ENCODE measurements around the gene ITGA5.

The ITGA5 gene

DNA sequence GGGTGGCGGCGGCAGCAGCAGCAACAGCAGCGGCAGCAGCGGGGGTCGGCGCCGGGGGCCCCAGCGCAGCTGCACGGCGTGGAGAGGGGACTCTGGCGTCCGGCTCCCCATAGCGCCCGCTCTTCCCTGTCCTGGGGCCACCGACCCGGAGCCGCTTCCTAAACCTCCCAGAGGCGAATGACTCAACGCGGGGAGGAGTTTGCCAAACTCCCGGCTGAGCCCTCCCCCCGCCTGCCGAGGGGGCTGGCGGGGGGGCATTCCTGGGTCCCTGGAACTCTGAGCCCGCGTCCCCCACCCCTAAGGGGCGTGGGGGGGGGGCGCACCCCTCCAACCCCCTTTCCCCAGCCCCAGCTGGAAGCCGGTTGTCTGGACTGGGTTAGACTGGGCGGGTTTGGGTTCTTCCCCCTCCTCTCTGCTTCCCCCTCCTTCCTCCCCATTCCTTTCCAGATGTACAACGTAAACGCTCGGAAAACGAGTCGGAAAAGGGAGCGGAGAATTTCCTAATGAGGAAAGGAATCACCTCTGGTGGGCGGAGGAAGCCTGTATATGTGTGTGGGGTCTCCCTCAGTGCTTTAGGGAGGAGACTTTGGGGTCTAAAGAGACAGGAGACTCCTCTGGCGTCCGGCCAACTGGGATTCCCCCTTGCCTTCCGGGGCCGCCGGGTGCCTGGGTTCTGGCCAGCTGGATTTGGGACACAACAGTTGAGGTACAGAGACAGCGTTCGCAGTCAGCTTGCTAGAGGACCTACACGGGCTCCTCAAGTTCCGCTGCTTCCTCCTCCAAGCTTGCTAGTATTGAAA, at the start of gene ITGA5:
ITGA5 (minus strand) TSS at position 179 of the 800 bp plus-strand sequence; CDS start at position 111, 68 bp downstream.
- DNase-seq, result peak; percentile 61
- Mint-ChIP-seq H3K9me3 (no peaks in the 10 kb centered on the region), H3K4me3 (peak within 1 kb of the TSS; percentile 96), H3K27ac (peak within 1 kb of the TSS; percentile 49), H3K27me3 (ENCODE audit: low read depth, poor library complexity) (peaks cover 9% of the 10 kb centered on the region), H3K4me1 (peaks cover 78% of the 10 kb centered on the region), H3K36me3 (ENCODE audit: low read depth) (no peaks in the 10 kb centered on the region)
- TF ChIP-seq, protein P1, sequence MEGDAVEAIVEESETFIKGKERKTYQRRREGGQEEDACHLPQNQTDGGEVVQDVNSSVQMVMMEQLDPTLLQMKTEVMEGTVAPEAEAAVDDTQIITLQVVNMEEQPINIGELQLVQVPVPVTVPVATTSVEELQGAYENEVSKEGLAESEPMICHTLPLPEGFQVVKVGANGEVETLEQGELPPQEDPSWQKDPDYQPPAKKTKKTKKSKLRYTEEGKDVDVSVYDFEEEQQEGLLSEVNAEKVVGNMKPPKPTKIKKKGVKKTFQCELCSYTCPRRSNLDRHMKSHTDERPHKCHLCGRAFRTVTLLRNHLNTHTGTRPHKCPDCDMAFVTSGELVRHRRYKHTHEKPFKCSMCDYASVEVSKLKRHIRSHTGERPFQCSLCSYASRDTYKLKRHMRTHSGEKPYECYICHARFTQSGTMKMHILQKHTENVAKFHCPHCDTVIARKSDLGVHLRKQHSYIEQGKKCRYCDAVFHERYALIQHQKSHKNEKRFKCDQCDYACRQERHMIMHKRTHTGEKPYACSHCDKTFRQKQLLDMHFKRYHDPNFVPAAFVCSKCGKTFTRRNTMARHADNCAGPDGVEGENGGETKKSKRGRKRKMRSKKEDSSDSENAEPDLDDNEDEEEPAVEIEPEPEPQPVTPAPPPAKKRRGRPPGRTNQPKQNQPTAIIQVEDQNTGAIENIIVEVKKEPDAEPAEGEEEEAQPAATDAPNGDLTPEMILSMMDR (IDR thresholded peaks at IDR 0.05), result no peak

DNA sequence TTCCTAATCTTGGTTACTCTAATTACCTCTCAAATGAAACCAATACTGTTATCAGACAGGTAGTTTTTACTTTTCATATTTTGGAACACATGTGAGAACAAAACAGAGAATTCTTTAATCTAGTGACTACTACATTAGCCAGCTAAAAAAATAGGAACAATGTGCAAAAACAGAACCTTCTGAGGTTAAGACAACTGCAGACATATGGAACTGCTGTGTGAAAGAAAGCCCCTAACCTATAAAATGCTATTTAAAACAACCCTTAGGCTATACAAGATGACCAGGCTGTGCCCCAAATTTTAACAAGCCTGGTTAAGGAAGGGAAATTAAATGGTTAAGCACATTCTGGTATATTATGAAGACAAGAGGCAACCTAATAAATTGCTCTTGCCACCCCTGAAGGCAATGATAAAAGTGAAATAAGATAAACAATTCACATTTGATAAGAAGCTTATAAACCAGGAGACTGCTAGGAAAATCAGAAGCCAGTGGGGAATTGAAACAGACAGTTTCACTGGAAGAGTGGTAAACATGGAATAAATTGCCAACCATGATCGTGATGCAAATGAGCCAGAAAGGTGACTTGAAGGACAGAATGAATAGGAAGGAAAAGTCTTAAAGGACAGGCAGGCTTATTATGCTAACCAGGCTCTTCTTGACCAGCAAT, 46.9 kb upstream of the ITGA5 start:
- Mint-ChIP-seq H3K4me3 (no peak overlapping the region), H3K36me3 (ENCODE audit: low read depth) (no peaks in the 10 kb centered on the region), H3K27me3 (ENCODE audit: low read depth, poor library complexity) (peaks cover 21% of the 10 kb centered on the region), H3K27ac (no peak overlapping the region), H3K9me3 (no peaks in the 10 kb centered on the region), H3K4me1 (no peaks in the 10 kb centered on the region)
- no peak for DNase-seq
- TF ChIP-seq, protein P1 (IDR thresholded peaks at IDR 0.05), result no peak

DNA sequence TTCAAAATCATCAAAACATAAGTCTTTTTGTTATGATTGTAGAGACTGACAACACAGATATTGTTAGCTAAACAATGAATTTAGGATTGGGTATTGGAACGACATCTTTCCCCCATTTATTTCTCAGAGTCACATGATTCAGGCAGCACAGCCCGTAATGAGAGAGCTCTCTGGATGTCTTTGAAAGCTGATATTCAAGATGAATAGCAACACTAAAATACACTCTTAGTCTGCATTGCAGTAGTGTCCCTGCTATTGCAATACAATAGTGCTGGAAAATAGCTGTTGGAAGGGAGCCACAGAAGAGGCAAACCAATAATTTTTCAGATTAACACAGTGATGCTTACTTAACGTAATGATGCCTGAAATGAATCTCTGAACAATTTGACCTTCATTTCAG, 44.4 kb upstream of the ITGA5 start:
- Mint-ChIP-seq H3K9me3 (no peaks in the 10 kb centered on the region), H3K27ac (no peak overlapping the region), H3K27me3 (ENCODE audit: low read depth, poor library complexity) (peaks cover 28% of the 10 kb centered on the region), H3K4me1 (no peaks in the 10 kb centered on the region), H3K4me3 (no peak overlapping the region), H3K36me3 (ENCODE audit: low read depth) (no peaks in the 10 kb centered on the region)
- DNase-seq, result no peak
- TF ChIP-seq, protein P1 (IDR thresholded peaks at IDR 0.05), result no peak

DNA sequence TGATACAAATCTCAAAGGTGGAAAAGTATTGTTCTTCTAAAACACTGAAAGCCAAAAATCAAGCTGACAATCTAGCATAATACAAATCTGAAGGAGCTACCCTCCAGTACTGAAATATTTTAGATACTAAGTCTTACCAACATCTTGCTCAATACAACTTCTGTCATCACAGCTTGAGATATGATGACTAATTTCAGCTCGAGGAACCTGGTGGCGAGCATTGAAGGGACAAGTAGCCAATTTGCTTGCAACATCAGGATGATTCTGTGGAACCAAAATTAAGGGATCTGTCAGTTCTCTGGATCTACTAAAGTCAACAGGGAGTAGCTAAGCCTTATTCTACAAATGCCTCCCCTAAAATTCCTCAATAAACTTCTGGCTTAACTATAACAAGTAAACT, 44.0 kb upstream of the ITGA5 start:
- peaks cover 28% of the 10 kb centered on the region for H3K27me3 Mint-ChIP-seq (ENCODE audit: low read depth, poor library complexity)
- DNase-seq, result no peak
- H3K4me3 Mint-ChIP-seq, result no peak overlapping the region
- no peaks in the 10 kb centered on the region for H3K4me1 Mint-ChIP-seq
- TF ChIP-seq, protein P1 (IDR thresholded peaks at IDR 0.05), result no peak
- H3K27ac Mint-ChIP-seq, result no peak overlapping the region
- H3K9me3 Mint-ChIP-seq, result no peaks in the 10 kb centered on the region
- no peaks in the 10 kb centered on the region for H3K36me3 Mint-ChIP-seq (ENCODE audit: low read depth)

DNA sequence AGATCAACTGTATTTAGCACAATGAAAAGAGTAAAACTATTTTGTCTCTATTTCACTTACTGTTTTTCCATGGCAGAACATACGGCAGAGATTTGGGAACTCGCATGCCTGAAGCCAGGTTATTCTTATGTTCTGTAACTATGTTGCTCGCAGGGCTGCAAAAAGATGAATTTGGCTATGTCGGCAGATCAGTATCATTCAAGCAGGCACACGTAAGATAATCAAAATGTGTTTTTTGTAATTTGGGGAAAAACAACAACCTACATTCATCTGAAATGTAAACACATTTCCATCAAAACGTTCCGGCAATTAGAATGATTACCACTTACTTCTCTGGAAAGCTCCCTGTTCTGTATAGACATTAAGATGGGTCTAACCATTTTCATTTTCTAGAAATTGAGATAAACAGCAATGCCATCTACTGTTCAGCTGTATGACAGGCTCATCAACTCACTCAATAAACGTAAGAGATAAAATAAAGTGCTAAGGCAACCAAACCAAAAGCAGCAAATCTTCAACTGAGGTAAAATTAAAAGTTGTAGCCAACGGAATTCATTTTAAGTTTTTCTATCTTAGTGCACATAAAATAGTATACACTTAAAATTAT, 41.4 kb upstream of the ITGA5 start:
- TF ChIP-seq, protein P1 (IDR thresholded peaks at IDR 0.05), result no peak
- no peak overlapping the region for H3K27ac Mint-ChIP-seq
- no peak for DNase-seq
- H3K36me3 Mint-ChIP-seq (ENCODE audit: low read depth), result no peaks in the 10 kb centered on the region
- H3K4me1 Mint-ChIP-seq, result no peaks in the 10 kb centered on the region
- H3K9me3 Mint-ChIP-seq, result no peaks in the 10 kb centered on the region
- peaks cover 26% of the 10 kb centered on the region for H3K27me3 Mint-ChIP-seq (ENCODE audit: low read depth, poor library complexity)
- H3K4me3 Mint-ChIP-seq, result no peak overlapping the region

Data from nephron progenitor cell (in vitro differentiated cells).